Endometrial microvascular endothelial cells (primary cell): Measurements from ENCODE around the gene EIF2S1. TPM values are rescaled to one million over a fixed set of nuclear protein-coding genes. Genes with fewer than 3 reads are reported as not detected.

Experiments
- in situ Hi-C: cut with HindIII; loops from 2 replicates; pipeline ENCODE4 v1.10.0; 2017; ENCODE audit warnings: low sequenced_read_pairs, low pct_unique_long_range_greater_than_20kb; ENCODE audit errors: inconsistent ontology term
- total RNA-seq: library from RNA; depleted of rRNA; stranded (reverse); fragments of >200 nt; gene quantifications from one replicate; pipeline ENCODE4 v1.2.3, GENCODE V29; 2015; ENCODE audit errors: inconsistent ontology term

Gene EIF2S1
- total RNA-seq, 1 donor from 2014 or later = 227 TPM

GRCh38 chr14:67426983-67427606, 67.0 kb downstream of the EIF2S1 start:
- in situ Hi-C loops = no loop called here

- in situ Hi-C loops = no loop called here
These were observed 68.4 kb downstream of the EIF2S1 start for GRCh38 chr14:67428501-67429031.

GRCh38 chr14:67429510-67430205, 69.5 kb downstream of the EIF2S1 start:
- in situ Hi-C loops = no loop called here

GRCh38 chr14:67432050-67432564, 72.0 kb downstream of the EIF2S1 start:
- in situ Hi-C loops = no loop called here

- in situ Hi-C loops = no loop called here
These were observed 75.5 kb downstream of the EIF2S1 start for GRCh38 chr14:67435603-67436002.

Other genes with a start within 250 kb of the EIF2S1 start
- gene GARIN2, start 170.9 kb upstream of the EIF2S1 start, total RNA-seq = not detected
- 18.2 TPM for gene PALS1, start 118.9 kb upstream of the EIF2S1 start, total RNA-seq
- gene ATP6V1D, start 524 bp upstream of the EIF2S1 start, total RNA-seq = 73.7 TPM
- gene PLEK2, start 51.8 kb downstream of the EIF2S1 start, total RNA-seq = 51.5 TPM
- gene TMEM229B, start 128.4 kb downstream of the EIF2S1 start, total RNA-seq = 4.5 TPM
- gene PLEKHH1, start 173.0 kb downstream of the EIF2S1 start, total RNA-seq = 3.6 TPM
- gene PIGH, start 239.9 kb downstream of the EIF2S1 start, total RNA-seq = 22.8 TPM